ENCODE data around the gene SLC8A1.

The SLC8A1 gene

GRCh38 chr2:40123326-40123725, 328.6 kb downstream of the SLC8A1 start:
- Histone ChIP-seq H3K4me3 (peak overlapping the region; percentile 17 to 24), H3K36me3 (no peaks in the 10 kb centered on the region), H3K27ac (peak overlapping the region; percentile 39 to 50), H3K27me3 (no peaks in the 10 kb centered on the region), H3K4me1 (peaks cover 0 to 35% (median 12%) of the 10 kb centered on the region in 4 donors), H3K9me3 (no peaks in the 10 kb centered on the region)
- intact Hi-C loops (cut with DNase I; ENCODE audit: low total_unique reads) = no loop called here
- TF ChIP-seq, protein P1, sequence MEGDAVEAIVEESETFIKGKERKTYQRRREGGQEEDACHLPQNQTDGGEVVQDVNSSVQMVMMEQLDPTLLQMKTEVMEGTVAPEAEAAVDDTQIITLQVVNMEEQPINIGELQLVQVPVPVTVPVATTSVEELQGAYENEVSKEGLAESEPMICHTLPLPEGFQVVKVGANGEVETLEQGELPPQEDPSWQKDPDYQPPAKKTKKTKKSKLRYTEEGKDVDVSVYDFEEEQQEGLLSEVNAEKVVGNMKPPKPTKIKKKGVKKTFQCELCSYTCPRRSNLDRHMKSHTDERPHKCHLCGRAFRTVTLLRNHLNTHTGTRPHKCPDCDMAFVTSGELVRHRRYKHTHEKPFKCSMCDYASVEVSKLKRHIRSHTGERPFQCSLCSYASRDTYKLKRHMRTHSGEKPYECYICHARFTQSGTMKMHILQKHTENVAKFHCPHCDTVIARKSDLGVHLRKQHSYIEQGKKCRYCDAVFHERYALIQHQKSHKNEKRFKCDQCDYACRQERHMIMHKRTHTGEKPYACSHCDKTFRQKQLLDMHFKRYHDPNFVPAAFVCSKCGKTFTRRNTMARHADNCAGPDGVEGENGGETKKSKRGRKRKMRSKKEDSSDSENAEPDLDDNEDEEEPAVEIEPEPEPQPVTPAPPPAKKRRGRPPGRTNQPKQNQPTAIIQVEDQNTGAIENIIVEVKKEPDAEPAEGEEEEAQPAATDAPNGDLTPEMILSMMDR (IDR thresholded peaks at IDR 0.05) = no peak
- DNase-seq = no peak

DNA sequence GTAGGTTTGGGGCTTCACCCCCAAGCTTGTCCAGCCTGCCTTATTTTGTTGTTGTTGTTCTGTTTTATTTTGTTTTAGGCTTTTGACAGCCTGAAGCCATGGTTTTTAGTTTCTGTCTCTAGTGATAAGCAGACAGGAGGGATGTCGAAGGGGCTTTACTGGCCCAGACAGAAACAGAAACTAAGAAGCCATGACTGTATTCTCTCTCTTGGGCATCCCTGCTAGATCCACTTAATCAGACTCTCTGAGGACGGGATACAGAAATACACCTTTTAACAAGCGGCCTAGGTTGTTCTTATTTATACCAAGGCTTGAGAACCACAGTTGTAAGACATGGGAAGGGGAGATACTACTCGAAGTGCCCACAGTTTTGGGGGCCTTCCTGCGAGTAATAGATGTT, 330.9 kb downstream of the SLC8A1 start:
- DNase-seq = no peak
- no peaks in the 10 kb centered on the region for H3K27me3 ChIP-seq
- H3K36me3 ChIP-seq = no peaks in the 10 kb centered on the region
- H3K4me1 ChIP-seq = peaks cover 0 to 22% (median 4%) of the 10 kb centered on the region in 4 donors
- intact Hi-C loops (cut with DNase I; ENCODE audit: low total_unique reads) = no loop called here
- TF ChIP-seq, protein P1 (IDR thresholded peaks at IDR 0.05) = no peak
- H3K27ac ChIP-seq = no peak overlapping the region
- no peak overlapping the region for H3K4me3 ChIP-seq
- no peaks in the 10 kb centered on the region for H3K9me3 ChIP-seq

DNA sequence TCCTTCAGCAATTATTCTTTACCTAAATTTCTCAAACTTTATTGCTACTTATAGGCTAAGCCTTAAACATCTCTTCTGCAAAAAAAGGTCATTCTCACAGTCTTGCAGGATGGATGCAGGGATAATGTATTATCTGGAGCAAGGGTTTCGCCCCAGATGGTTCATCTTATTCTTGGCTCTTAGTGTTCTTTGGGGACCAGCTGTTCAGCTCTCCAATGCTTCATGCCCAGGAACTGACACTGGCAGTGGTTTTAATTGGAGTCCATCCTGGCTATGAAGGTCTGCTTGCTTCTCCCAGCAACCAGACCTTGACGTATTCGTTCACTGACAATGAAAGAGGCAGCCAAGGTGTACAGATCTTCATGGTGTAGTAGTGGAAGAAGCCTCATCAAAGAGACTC, 331.9 kb downstream of the SLC8A1 start:
- no peak for DNase-seq
- H3K4me1 ChIP-seq = peaks cover 0 to 21% (median 4%) of the 10 kb centered on the region in 4 donors
- intact Hi-C loops (cut with DNase I; ENCODE audit: low total_unique reads) = no loop called here
- H3K27ac ChIP-seq = no peak overlapping the region
- H3K27me3 ChIP-seq = no peaks in the 10 kb centered on the region
- H3K4me3 ChIP-seq = no peak overlapping the region
- no peaks in the 10 kb centered on the region for H3K9me3 ChIP-seq
- H3K36me3 ChIP-seq = peaks cover 0 to 4% (median 0%) of the 10 kb centered on the region in 3 donors
- TF ChIP-seq, protein P1 (IDR thresholded peaks at IDR 0.05) = no peak

DNA sequence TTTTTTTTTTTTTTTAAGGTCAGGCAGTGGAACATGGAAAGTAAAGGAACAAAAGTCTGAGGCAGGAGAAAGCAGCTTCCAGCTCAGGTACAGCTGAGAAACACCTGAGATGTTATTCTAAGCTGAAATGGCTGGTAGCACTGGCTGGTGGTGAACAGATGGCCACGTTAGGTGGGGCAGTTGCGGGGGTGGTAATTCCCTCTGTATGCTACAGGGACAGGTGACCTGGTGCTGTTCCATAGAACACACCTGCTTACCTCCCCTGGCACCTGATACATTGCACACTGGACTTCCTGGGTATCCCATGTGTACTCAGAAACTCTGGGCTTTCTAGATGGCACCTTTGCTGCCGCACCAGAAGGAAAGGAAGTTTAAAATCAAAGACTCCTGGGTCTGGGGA, 333.3 kb downstream of the SLC8A1 start:
- TF ChIP-seq, protein P1 (IDR thresholded peaks at IDR 0.05) = no peak
- no peak for DNase-seq
- no peaks in the 10 kb centered on the region for H3K27me3 ChIP-seq
- no peak overlapping the region for H3K4me3 ChIP-seq
- intact Hi-C loops (cut with DNase I; ENCODE audit: low total_unique reads) = no loop called here
- peaks cover 0 to 9% (median 0%) of the 10 kb centered on the region in 4 donors for H3K4me1 ChIP-seq
- peaks cover 0 to 5% (median 0%) of the 10 kb centered on the region in 3 donors for H3K36me3 ChIP-seq
- H3K9me3 ChIP-seq = no peaks in the 10 kb centered on the region
- H3K27ac ChIP-seq = no peak overlapping the region

GRCh38 chr2:40115894-40116293, 336.0 kb downstream of the SLC8A1 start:
- H3K4me3 ChIP-seq = no peak overlapping the region
- DNase-seq = no peak
- H3K27me3 ChIP-seq = no peaks in the 10 kb centered on the region
- H3K9me3 ChIP-seq = no peaks in the 10 kb centered on the region
- peaks cover 0 to 5% (median 0%) of the 10 kb centered on the region in 3 donors for H3K36me3 ChIP-seq
- intact Hi-C loops (cut with DNase I; ENCODE audit: low total_unique reads) = no loop called here
- H3K4me1 ChIP-seq = peaks cover 0 to 8% (median 4%) of the 10 kb centered on the region in 4 donors
- no peak overlapping the region for H3K27ac ChIP-seq
- TF ChIP-seq, protein P1 (IDR thresholded peaks at IDR 0.05) = no peak

GRCh38 chr2:40115348-40115747, 336.5 kb downstream of the SLC8A1 start:
- TF ChIP-seq, protein P1 (IDR thresholded peaks at IDR 0.05) = no peak

More at GRCh38 chr2:40115348-40115747, 336.5 kb downstream of the SLC8A1 start:
- H3K27ac ChIP-seq = no peak overlapping the region
- peaks cover 0 to 8% (median 4%) of the 10 kb centered on the region in 4 donors for H3K4me1 ChIP-seq
- no peaks in the 10 kb centered on the region for H3K27me3 ChIP-seq
- H3K36me3 ChIP-seq = peaks cover 0 to 5% (median 0%) of the 10 kb centered on the region in 3 donors
- H3K9me3 ChIP-seq = no peaks in the 10 kb centered on the region
- DNase-seq = no peak
- intact Hi-C loops (cut with DNase I; ENCODE audit: low total_unique reads) = no loop called here
- no peak overlapping the region for H3K4me3 ChIP-seq
